PC-3 (cell line): ENCODE data around the gene DTD1.

Experiments
- CTCF ChIP-seq: fragments of 300-600 bp; sonication (generic); conservative IDR thresholded peaks from 2 replicates; pipeline ENCODE4 v1.5.1; 2017; ENCODE audit warnings: antibody characterized with exemption, low read depth, mild to moderate bottlenecking, low read length
- EZH2 ChIP-seq: fragments of 300-600 bp; sonication (generic); IDR thresholded peaks from one replicate; pipeline ENCODE4 v1.6.1; 2017; ENCODE audit warnings: antibody characterized with exemption, mild to moderate bottlenecking, low read length; ENCODE audit not compliant: unreplicated experiment
- EZH2phosphoT487 ChIP-seq: fragments of 300-600 bp; sonication (generic); IDR thresholded peaks from 2 replicates; pipeline ENCODE4 v1.6.1; 2018; ENCODE audit warnings: mild to moderate bottlenecking, antibody characterized with exemption, low read length, borderline replicate concordance

GRCh38 chr20:18665135-18665534 is 77.3 kb downstream of the DTD1 start:
- TF ChIP-seq EZH2 (no peak), CTCF (no peak), EZH2phosphoT487 (no peak)
